ENCODE results near the gene LY6G5B. TPM values are rescaled to one million over a fixed set of nuclear protein-coding genes. Genes with fewer than 3 reads are reported as not detected.

LY6G5B gene
- total RNA-seq, 3 donors from 2014 or later: 22.6 to 24.0 (median 22.9) TPM

DNA sequence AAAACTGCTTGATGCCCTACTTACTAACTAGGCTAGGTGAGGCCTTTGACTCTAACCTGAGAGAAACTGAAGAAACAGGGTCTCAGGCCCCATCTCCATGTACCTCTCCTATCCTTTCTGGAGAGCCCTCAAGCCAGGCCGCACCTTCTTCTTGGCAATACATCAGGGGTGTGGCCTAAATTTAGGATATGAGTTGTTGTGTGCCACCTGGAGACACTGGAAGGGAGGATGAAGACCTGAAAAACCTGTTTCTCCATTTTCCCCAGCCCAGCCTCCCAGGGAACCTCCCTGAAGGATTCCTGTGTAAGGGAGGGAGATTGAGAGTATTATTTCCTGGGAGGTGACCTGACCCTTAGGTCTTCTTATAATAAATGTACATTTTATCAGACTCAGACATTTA, 48.5 kb downstream of the LY6G5B start:
- no peaks in the 10 kb centered on the region for H3K9me3 Mint-ChIP-seq
- ATAC-seq (no peak), DNase-seq (no peak)
- H3K4me3 Mint-ChIP-seq: no peak overlapping the region
- H3K4me1 Mint-ChIP-seq (ENCODE audit: low read depth): peaks cover 1% of the 10 kb centered on the region
- no peaks in the 10 kb centered on the region for H3K36me3 Mint-ChIP-seq (ENCODE audit: insufficient read depth)
- no peaks in the 10 kb centered on the region for H3K27me3 Mint-ChIP-seq (ENCODE audit: low read depth)

DNA sequence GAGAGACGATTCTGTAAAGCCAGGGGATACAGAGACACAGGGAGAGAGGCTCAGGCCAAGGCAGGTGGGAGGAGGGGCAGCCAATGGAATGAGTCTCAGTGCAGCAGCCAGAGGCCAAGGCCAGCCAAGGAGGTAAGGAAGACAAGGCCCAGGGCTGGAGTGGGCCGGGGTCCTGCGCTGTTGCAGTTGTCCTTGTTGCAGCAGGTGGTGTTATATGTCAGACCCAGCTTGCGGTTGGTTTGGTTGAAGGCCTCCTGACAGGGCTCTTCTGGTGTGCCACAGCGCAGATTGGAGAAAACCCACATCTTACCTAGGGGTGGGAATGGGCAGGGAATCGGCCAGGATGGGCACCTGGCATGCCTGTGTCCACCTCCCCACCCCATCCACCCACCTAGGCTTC, 49.2 kb downstream of the LY6G5B start:
- ATAC-seq: no peak
- Mint-ChIP-seq H3K4me1 (ENCODE audit: low read depth) (peaks cover 2% of the 10 kb centered on the region), H3K9me3 (no peaks in the 10 kb centered on the region), H3K4me3 (no peak overlapping the region), H3K36me3 (ENCODE audit: insufficient read depth) (no peaks in the 10 kb centered on the region), H3K27me3 (ENCODE audit: low read depth) (no peaks in the 10 kb centered on the region)
- no peak for DNase-seq

DNA sequence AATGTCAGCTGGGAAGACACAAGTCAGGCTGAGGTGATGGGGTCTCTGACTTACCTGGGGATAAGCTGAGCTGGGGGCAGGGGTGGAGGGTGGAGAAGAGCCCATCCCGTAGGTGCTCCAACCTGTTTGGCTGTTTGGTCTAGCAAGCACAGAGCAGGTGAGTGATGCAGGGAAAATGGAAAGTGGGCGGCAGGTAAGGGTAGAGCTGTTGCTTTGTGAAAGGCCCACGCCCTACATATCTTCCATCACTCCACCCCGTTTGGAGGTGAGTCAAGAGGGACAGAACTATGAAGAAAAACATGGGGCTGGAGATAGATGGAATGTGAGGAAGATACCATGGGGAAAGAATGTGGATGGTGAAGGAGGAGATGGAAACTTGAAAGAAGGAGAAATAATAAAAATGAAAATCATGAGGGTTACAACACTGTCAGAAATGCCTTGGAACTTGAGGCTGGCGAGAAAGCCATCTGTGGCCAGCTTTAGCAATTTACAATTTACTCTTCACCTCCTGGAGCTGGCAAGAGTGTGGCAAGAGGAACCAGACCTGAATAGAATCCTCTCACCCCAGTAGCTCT, 50.5 kb downstream of the LY6G5B start:
- Mint-ChIP-seq H3K36me3 (ENCODE audit: insufficient read depth) (no peaks in the 10 kb centered on the region), H3K27me3 (ENCODE audit: low read depth) (no peaks in the 10 kb centered on the region), H3K4me1 (ENCODE audit: low read depth) (peaks cover 2% of the 10 kb centered on the region), H3K9me3 (no peaks in the 10 kb centered on the region), H3K4me3 (no peak overlapping the region)
- no peak for DNase-seq
- ATAC-seq: no peak

DNA sequence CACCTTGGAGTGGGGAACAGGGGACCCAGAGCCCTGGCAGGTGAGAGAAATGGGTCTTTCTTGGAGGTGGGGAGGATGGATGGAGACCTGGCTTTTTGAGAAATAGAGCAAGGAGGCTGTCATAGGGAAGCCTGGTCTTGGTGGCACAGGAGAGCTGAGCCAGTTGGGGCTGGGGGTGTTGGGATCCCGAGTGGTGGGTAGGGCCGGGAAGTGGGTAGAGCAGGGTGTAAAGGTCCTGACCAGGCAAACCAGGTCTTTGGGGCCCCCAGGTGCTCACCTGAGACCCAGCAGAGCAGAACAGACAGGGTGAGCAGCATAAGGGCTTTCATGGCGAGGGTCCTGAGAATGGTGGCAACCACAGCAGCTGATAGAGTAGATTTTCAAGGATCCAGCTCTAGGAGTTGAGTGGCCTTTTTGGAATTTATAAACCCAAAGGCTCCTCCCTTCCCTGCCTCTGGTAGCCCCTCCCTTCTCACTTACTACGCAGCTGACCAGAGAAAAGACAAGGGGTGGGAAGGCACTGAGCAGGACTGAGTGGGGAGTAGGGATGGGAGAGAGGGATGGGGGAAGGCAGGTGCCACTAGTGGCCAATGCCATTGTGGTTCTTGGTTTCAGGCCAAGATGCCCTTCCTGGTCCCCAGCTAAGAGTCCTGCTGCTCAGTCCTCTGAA, 51.7 kb downstream of the LY6G5B start, which contains the start of gene LY6G6C:
Gene LY6G6C, minus strand, starts transcription at position 396 of the 670 bp plus-strand sequence. Its CDS starts 67 bp downstream, at position 329.
- peaks cover 4% of the 10 kb centered on the region for H3K36me3 Mint-ChIP-seq (ENCODE audit: insufficient read depth)
- DNase-seq (no peak), ATAC-seq (no peak)
- H3K4me3 Mint-ChIP-seq: no peak within 1 kb of the TSS
- H3K4me1 Mint-ChIP-seq (ENCODE audit: low read depth): peaks cover 12% of the 10 kb centered on the region
- no peaks in the 10 kb centered on the region for H3K27me3 Mint-ChIP-seq (ENCODE audit: low read depth)
- no peaks in the 10 kb centered on the region for H3K9me3 Mint-ChIP-seq

DNA sequence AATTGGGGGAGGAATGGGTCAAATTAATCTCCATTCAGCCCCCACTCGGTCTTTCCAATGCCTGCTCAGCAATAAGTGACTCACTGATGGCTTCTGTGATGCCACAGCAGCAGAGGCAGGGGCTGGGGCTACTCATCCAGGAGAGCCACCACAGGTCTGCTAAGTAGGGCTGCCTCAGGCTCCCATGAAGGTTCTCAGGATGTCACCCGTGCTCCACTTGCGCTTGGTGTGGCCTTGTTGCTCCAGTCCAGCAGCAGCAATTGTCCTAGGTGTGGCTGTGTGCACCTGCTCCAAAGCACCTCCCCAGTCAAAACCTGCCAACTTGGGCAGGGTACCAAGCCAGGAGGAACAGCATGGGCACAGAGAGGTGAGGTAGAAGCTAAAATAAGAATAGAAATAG, 52.4 kb downstream of the LY6G5B start:
- no peaks in the 10 kb centered on the region for H3K27me3 Mint-ChIP-seq (ENCODE audit: low read depth)
- no peaks in the 10 kb centered on the region for H3K9me3 Mint-ChIP-seq
- H3K36me3 Mint-ChIP-seq (ENCODE audit: insufficient read depth): peaks cover 4% of the 10 kb centered on the region
- ATAC-seq (no peak), DNase-seq (no peak)
- peaks cover 18% of the 10 kb centered on the region for H3K4me1 Mint-ChIP-seq (ENCODE audit: low read depth)
- H3K4me3 Mint-ChIP-seq: no peak overlapping the region

Other genes starting within 250 kb of the LY6G5B start
- 10 to 100 TPM; 11.3 to 14.9 (median 12.5) TPM for gene MICB, start 171.8 kb upstream of the LY6G5B start, total RNA-seq
- not detected for gene MCCD1, start 141.0 kb upstream of the LY6G5B start, total RNA-seq
- 100 to 1,000 TPM; 644 to 667 (median 666) TPM for gene DDX39B, start 128.0 kb upstream of the LY6G5B start, total RNA-seq
- gene ATP6V1G2, start 123.4 kb upstream of the LY6G5B start, total RNA-seq: under 1 TPM; 0.38 to 0.84 (median 0.58) TPM
- 10 to 100 TPM in 2 of 3 donors, 1 to 10 TPM in 1; 9.3 to 12.8 (median 12.7) TPM for gene NFKBIL1, start 122.4 kb upstream of the LY6G5B start, total RNA-seq
- 1,000 to 10,000 TPM; 1,238 to 1,641 (median 1,296) TPM for gene LTA, start 97.7 kb upstream of the LY6G5B start, total RNA-seq
- gene TNF, start 94.4 kb upstream of the LY6G5B start, total RNA-seq: 100 to 1,000 TPM; 485 to 701 (median 587) TPM
- 100 to 1,000 TPM; 161 to 210 (median 186) TPM for gene LTB, start 87.6 kb upstream of the LY6G5B start, total RNA-seq
- gene LST1, start 83.7 kb upstream of the LY6G5B start, total RNA-seq: 1 to 10 TPM; 4.8 to 7.9 (median 7.0) TPM
- 10 to 100 TPM in 1 of 3 donors, 1 to 10 TPM in 2; 6.0 to 27.3 (median 8.4) TPM for gene NCR3, start 77.0 kb upstream of the LY6G5B start, total RNA-seq
- 10 to 100 TPM; 18.5 to 57.5 (median 36.5) TPM for gene AIF1, start 54.7 kb upstream of the LY6G5B start, total RNA-seq
- gene PRRC2A, start 49.3 kb upstream of the LY6G5B start, total RNA-seq: 100 to 1,000 TPM; 290 to 309 (median 306) TPM
- gene BAG6, start 17.3 kb upstream of the LY6G5B start, total RNA-seq: 100 to 1,000 TPM; 403 to 418 (median 411) TPM
- gene APOM, start 14.1 kb upstream of the LY6G5B start, total RNA-seq: 1 to 10 TPM; 1.8 to 2.8 (median 2.1) TPM
- gene C6orf47, start 9.2 kb upstream of the LY6G5B start, total RNA-seq: 10 to 100 TPM; 17.1 to 18.3 (median 18.2) TPM
- 10 to 100 TPM; 34.9 to 37.8 (median 37.5) TPM for gene GPANK1, start 5.0 kb upstream of the LY6G5B start, total RNA-seq
- gene CSNK2B, start 3.9 kb upstream of the LY6G5B start, total RNA-seq: 100 to 1,000 TPM; 301 to 311 (median 307) TPM
- gene LY6G5C, start 11.1 kb downstream of the LY6G5B start, total RNA-seq: 1 to 10 TPM; 2.3 to 3.8 (median 3.1) TPM
- gene ABHD16A, start 33.3 kb downstream of the LY6G5B start, total RNA-seq: 10 to 100 TPM; 33.9 to 38.1 (median 35.2) TPM
- not detected for gene LY6G6F, start 36.9 kb downstream of the LY6G5B start, total RNA-seq
- gene LY6G6D, start 45.4 kb downstream of the LY6G5B start, total RNA-seq: not detected
- not detected for gene LY6G6C, start 51.8 kb downstream of the LY6G5B start, total RNA-seq
- under 1 TPM in 2 of 3 donors, not detected in 1; 0.33 to 0.55 TPM for gene MPIG6B, start 53.4 kb downstream of the LY6G5B start, total RNA-seq
- 1 to 10 TPM; 3.4 to 3.9 (median 3.5) TPM for gene DDAH2, start 59.3 kb downstream of the LY6G5B start, total RNA-seq
- gene CLIC1, start 66.6 kb downstream of the LY6G5B start, total RNA-seq: 100 to 1,000 TPM; 344 to 370 (median 353) TPM
- 10 to 100 TPM; 30.9 to 35.4 (median 34.3) TPM for gene MSH5, start 70.0 kb downstream of the LY6G5B start, total RNA-seq
- 10 to 100 TPM in 2 of 3 donors, 1 to 10 TPM in 1; 9.4 to 12.2 (median 12.1) TPM for gene SAPCD1, start 92.7 kb downstream of the LY6G5B start, total RNA-seq
- 1 to 10 TPM; 1.4 TPM for gene VWA7, start 107.4 kb downstream of the LY6G5B start, total RNA-seq
- 100 to 1,000 TPM; 231 to 263 (median 234) TPM for gene VARS1, start 125.8 kb downstream of the LY6G5B start, total RNA-seq
- gene LSM2, start 137.0 kb downstream of the LY6G5B start, total RNA-seq: 100 to 1,000 TPM; 163 to 192 (median 184) TPM
- gene HSPA1L, start 145.3 kb downstream of the LY6G5B start, total RNA-seq: 1 to 10 TPM; 1.6 to 1.8 (median 1.7) TPM
- 10 to 100 TPM; 33.3 to 38.1 (median 34.2) TPM for gene HSPA1A, start 145.6 kb downstream of the LY6G5B start, total RNA-seq
- 10 to 100 TPM; 76.1 to 97.7 (median 93.0) TPM for gene HSPA1B, start 157.8 kb downstream of the LY6G5B start, total RNA-seq
- 10 to 100 TPM; 25.6 to 26.7 (median 26.0) TPM for gene NEU1, start 192.8 kb downstream of the LY6G5B start, total RNA-seq
- under 1 TPM; 0.13 to 0.60 (median 0.20) TPM for gene SLC44A4, start 209.0 kb downstream of the LY6G5B start, total RNA-seq
- 10 to 100 TPM; 52.8 to 70.9 (median 67.8) TPM for gene EHMT2, start 227.7 kb downstream of the LY6G5B start, total RNA-seq
- gene ZBTB12, start 232.1 kb downstream of the LY6G5B start, total RNA-seq: 1 to 10 TPM; 3.5 to 6.1 (median 5.4) TPM

All from activated T-cell treated with anti-CD3 and anti-CD28 coated beads, Interleukin-2, amount 50 U/mL, for 4 hours (primary cell).